ENCODE data around the gene ZNF24. TPM values are rescaled to one million over a fixed set of nuclear protein-coding genes. Genes with fewer than 3 reads are reported as not detected.

The ZNF24 gene
- total RNA-seq, 1 experiment from 2014 or later: 56.9 TPM

DNA sequence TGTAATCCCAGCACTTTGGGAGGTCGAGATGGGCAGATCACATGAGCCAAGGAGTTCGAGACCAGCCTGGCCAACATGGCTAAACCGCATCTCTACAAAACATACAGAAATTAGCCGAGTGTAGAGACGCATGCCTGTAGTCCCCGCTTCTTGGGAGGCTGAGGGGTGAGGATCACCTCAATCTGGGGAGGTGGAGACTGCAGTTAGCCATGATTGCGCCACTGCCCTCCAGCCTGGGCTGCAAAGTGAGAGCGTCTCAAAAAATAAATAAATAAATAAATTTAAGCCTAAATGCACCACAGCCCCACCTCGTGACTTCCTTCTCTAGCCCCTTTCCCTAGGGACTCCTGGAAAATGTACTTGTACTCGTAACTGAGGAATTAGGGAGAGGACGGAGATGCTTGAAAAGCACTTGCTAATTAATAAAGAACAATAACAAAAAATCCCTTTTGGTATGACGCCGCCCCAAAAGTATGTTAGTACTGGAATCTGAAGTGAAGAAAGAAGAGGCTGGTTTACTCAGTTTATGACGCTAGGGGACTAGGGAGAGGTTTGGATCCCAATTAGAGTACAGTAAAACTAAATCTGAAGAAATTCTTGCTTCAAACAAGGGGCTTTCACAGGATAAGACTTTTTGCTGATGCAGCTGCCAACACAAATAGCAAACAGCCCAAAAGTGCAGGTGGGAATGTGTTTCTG, 33.8 kb upstream of the ZNF24 start:
- TF ChIP-seq, protein P1, sequence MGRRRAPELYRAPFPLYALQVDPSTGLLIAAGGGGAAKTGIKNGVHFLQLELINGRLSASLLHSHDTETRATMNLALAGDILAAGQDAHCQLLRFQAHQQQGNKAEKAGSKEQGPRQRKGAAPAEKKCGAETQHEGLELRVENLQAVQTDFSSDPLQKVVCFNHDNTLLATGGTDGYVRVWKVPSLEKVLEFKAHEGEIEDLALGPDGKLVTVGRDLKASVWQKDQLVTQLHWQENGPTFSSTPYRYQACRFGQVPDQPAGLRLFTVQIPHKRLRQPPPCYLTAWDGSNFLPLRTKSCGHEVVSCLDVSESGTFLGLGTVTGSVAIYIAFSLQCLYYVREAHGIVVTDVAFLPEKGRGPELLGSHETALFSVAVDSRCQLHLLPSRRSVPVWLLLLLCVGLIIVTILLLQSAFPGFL (CRISPR knock-in tag; IDR thresholded peaks at IDR 0.05; ENCODE audit: borderline replicate concordance): no peak
- TF ChIP-seq, protein P2, sequence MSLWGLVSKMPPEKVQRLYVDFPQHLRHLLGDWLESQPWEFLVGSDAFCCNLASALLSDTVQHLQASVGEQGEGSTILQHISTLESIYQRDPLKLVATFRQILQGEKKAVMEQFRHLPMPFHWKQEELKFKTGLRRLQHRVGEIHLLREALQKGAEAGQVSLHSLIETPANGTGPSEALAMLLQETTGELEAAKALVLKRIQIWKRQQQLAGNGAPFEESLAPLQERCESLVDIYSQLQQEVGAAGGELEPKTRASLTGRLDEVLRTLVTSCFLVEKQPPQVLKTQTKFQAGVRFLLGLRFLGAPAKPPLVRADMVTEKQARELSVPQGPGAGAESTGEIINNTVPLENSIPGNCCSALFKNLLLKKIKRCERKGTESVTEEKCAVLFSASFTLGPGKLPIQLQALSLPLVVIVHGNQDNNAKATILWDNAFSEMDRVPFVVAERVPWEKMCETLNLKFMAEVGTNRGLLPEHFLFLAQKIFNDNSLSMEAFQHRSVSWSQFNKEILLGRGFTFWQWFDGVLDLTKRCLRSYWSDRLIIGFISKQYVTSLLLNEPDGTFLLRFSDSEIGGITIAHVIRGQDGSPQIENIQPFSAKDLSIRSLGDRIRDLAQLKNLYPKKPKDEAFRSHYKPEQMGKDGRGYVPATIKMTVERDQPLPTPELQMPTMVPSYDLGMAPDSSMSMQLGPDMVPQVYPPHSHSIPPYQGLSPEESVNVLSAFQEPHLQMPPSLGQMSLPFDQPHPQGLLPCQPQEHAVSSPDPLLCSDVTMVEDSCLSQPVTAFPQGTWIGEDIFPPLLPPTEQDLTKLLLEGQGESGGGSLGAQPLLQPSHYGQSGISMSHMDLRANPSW (CRISPR knock-in tag; conservative IDR thresholded peaks at IDR 0.05; ENCODE audit: low read depth): no peak
- TF ChIP-seq, protein P3, sequence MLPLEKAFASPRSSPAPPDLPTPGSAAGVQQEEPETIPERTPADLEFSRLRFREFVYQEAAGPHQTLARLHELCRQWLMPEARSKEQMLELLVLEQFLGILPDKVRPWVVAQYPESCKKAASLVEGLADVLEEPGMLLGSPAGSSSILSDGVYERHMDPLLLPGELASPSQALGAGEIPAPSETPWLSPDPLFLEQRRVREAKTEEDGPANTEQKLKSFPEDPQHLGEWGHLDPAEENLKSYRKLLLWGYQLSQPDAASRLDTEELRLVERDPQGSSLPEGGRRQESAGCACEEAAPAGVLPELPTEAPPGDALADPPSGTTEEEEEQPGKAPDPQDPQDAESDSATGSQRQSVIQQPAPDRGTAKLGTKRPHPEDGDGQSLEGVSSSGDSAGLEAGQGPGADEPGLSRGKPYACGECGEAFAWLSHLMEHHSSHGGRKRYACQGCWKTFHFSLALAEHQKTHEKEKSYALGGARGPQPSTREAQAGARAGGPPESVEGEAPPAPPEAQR (CRISPR knock-in tag; IDR thresholded peaks at IDR 0.05): no peak
- TF ChIP-seq OVOL2 (CRISPR knock-in tag; IDR thresholded peaks at IDR 0.05; ENCODE audit: borderline replicate concordance): no peak
- TF ChIP-seq, protein P4, sequence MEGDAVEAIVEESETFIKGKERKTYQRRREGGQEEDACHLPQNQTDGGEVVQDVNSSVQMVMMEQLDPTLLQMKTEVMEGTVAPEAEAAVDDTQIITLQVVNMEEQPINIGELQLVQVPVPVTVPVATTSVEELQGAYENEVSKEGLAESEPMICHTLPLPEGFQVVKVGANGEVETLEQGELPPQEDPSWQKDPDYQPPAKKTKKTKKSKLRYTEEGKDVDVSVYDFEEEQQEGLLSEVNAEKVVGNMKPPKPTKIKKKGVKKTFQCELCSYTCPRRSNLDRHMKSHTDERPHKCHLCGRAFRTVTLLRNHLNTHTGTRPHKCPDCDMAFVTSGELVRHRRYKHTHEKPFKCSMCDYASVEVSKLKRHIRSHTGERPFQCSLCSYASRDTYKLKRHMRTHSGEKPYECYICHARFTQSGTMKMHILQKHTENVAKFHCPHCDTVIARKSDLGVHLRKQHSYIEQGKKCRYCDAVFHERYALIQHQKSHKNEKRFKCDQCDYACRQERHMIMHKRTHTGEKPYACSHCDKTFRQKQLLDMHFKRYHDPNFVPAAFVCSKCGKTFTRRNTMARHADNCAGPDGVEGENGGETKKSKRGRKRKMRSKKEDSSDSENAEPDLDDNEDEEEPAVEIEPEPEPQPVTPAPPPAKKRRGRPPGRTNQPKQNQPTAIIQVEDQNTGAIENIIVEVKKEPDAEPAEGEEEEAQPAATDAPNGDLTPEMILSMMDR (IDR thresholded peaks at IDR 0.05): no peak
- TF ChIP-seq, protein P5, sequence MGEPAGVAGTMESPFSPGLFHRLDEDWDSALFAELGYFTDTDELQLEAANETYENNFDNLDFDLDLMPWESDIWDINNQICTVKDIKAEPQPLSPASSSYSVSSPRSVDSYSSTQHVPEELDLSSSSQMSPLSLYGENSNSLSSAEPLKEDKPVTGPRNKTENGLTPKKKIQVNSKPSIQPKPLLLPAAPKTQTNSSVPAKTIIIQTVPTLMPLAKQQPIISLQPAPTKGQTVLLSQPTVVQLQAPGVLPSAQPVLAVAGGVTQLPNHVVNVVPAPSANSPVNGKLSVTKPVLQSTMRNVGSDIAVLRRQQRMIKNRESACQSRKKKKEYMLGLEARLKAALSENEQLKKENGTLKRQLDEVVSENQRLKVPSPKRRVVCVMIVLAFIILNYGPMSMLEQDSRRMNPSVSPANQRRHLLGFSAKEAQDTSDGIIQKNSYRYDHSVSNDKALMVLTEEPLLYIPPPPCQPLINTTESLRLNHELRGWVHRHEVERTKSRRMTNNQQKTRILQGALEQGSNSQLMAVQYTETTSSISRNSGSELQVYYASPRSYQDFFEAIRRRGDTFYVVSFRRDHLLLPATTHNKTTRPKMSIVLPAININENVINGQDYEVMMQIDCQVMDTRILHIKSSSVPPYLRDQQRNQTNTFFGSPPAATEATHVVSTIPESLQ (CRISPR knock-in tag; IDR thresholded peaks at IDR 0.05): no peak
- no peak for TF ChIP-seq TCF7 (CRISPR knock-in tag; IDR thresholded peaks at IDR 0.05; ENCODE audit: low read depth)
- no peak for TF ChIP-seq NR2C2 (CRISPR knock-in tag; IDR thresholded peaks at IDR 0.05)
- no peak for TF ChIP-seq ETV6 (CRISPR knock-in tag; IDR thresholded peaks at IDR 0.05)
- no peak for TF ChIP-seq SP1 (CRISPR knock-in tag; conservative IDR thresholded peaks at IDR 0.05)
- Mint-ChIP-seq H3K9me3 (peaks cover 14% of the 10 kb centered on the region), H3K27ac (no peak overlapping the region), H3K36me3 (peaks cover 4% of the 10 kb centered on the region; the same call in 1 of the 2 replicates), H3K4me3 (peak overlapping the region; percentile 69), H3K27me3 (ENCODE audit: low read depth) (peaks cover 25% of the 10 kb centered on the region), H3K4me1 (peaks cover 9% of the 10 kb centered on the region)
- CTCF ChIA-PET: interaction anchor here (0.8 to 1.1 kb wide), 2 partner anchors 8 to 23 kb away, joined by 3 to 9 read pairs; no protein-coding TSS in a partner anchor
- DNase-seq (ENCODE audit: low spot score) (no peak), ATAC-seq (no peak)
- POLR2A ChIA-PET: no interaction called here

DNA sequence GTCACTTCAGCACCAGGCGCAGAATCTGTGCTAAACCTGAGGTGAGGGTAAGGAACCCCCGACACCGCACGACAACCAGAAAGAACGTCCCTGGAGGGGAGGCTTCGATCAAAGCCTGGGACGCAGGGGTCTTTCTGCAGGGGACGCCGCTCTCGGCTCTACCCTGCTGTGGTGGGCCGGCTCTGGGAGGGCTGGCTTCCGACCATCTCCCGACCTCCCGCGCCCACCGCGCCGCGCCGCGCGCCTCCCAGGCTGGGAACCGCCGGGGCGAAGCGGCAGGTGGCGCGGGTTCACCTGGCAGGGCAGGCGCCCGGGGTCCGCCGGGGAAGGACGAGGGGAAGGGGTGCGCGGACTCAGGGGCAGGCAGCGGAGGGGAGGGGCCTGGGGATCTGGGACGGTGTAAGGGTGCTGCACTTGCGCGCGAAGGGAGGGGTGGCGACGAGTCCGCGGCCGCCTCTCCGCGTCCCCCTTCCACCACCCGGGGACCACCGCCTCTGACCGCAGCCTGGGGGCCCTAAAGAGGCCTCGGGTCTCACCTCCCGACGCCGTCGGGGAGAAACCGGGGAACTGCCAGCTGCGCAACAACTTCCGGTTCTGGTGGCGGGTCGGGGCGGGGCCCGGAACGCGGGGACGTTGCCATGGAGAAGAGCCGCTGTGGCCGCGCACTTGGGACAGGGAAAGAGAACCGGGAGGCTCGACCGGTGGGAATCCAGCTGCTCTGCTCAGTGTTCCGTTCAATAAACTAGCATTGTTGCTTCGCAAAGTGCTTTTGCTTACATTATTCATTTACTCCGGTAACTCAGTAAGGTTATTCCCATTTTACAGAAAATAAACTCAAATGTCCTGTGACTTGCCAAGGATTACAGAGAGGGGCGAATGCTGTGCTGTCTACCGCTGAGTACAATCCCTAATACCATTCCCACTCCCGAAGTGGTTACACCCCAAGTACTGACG, 32.8 kb upstream of the ZNF24 start, which contains the start of gene ZNF396:
TSS of gene ZNF396 (minus strand) at position 596 of the 954 bp plus-strand sequence. CDS start 3,045 bp downstream, outside the sequence.
- ChIA-PET POLR2A (no interaction called here), CTCF (interaction anchor here (0.8 to 1.1 kb wide), 2 partner anchors 9 to 22 kb away, joined by 3 to 9 read pairs; no protein-coding TSS in a partner anchor)
- ATAC-seq (peak; percentile 82), DNase-seq (ENCODE audit: low spot score) (peak; percentile 90)
- peaks cover 9% of the 10 kb centered on the region for H3K9me3 Mint-ChIP-seq
- H3K4me3 Mint-ChIP-seq: peak within 1 kb of the TSS; percentile 79
- no peaks in the 10 kb centered on the region for H3K36me3 Mint-ChIP-seq
- peaks cover 25% of the 10 kb centered on the region for H3K27me3 Mint-ChIP-seq (ENCODE audit: low read depth)
- H3K4me1 Mint-ChIP-seq: peaks cover 9% of the 10 kb centered on the region
- H3K27ac Mint-ChIP-seq: no peak within 1 kb of the TSS
- TF ChIP-seq, protein P6, sequence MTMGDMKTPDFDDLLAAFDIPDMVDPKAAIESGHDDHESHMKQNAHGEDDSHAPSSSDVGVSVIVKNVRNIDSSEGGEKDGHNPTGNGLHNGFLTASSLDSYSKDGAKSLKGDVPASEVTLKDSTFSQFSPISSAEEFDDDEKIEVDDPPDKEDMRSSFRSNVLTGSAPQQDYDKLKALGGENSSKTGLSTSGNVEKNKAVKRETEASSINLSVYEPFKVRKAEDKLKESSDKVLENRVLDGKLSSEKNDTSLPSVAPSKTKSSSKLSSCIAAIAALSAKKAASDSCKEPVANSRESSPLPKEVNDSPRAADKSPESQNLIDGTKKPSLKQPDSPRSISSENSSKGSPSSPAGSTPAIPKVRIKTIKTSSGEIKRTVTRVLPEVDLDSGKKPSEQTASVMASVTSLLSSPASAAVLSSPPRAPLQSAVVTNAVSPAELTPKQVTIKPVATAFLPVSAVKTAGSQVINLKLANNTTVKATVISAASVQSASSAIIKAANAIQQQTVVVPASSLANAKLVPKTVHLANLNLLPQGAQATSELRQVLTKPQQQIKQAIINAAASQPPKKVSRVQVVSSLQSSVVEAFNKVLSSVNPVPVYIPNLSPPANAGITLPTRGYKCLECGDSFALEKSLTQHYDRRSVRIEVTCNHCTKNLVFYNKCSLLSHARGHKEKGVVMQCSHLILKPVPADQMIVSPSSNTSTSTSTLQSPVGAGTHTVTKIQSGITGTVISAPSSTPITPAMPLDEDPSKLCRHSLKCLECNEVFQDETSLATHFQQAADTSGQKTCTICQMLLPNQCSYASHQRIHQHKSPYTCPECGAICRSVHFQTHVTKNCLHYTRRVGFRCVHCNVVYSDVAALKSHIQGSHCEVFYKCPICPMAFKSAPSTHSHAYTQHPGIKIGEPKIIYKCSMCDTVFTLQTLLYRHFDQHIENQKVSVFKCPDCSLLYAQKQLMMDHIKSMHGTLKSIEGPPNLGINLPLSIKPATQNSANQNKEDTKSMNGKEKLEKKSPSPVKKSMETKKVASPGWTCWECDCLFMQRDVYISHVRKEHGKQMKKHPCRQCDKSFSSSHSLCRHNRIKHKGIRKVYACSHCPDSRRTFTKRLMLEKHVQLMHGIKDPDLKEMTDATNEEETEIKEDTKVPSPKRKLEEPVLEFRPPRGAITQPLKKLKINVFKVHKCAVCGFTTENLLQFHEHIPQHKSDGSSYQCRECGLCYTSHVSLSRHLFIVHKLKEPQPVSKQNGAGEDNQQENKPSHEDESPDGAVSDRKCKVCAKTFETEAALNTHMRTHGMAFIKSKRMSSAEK (CRISPR knock-in tag; IDR thresholded peaks at IDR 0.05; ENCODE audit: borderline replicate concordance): no peak
- TF ChIP-seq GTF2I (CRISPR knock-in tag; conservative IDR thresholded peaks at IDR 0.05) (no peak), JAZF1 (CRISPR knock-in tag; IDR thresholded peaks at IDR 0.05) (no peak), MYBL2 (CRISPR knock-in tag; IDR thresholded peaks at IDR 0.05) (peak; percentile 20; the same call in 1 of the 2 replicates), HMGA2 (CRISPR knock-in tag; IDR thresholded peaks at IDR 0.05) (no peak)
- TF ChIP-seq, protein P7, sequence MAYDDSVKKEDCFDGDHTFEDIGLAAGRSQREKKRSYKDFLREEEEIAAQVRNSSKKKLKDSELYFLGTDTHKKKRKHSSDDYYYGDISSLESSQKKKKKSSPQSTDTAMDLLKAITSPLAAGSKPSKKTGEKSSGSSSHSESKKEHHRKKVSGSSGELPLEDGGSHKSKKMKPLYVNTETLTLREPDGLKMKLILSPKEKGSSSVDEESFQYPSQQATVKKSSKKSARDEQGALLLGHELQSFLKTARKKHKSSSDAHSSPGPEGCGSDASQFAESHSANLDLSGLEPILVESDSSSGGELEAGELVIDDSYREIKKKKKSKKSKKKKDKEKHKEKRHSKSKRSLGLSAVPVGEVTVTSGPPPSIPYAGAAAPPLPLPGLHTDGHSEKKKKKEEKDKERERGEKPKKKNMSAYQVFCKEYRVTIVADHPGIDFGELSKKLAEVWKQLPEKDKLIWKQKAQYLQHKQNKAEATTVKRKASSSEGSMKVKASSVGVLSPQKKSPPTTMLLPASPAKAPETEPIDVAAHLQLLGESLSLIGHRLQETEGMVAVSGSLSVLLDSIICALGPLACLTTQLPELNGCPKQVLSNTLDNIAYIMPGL (CRISPR knock-in tag; IDR thresholded peaks at IDR 0.05): 0 out of 2 replicates have a peak, but pooled peaks have one; percentile 41

Data from WTC11 (cell line).